Bronchial epithelial cell (primary cell): ENCODE data around the gene FBXO24. TPM values are rescaled to one million over a fixed set of nuclear protein-coding genes. Genes with fewer than 3 reads are reported as not detected.
"Not testable (repeated sequence)": the region's sequence is repeated elsewhere in the genome, so short reads cannot be mapped to it uniquely, and the experiment has no call there.

Experiments
- DNase-seq: peaks from one replicate; pipeline ENCODE4 v3.0.0-alpha.2; 2010; ENCODE audit warnings: low read depth
- FAIRE-seq: peaks from 2 replicates; lab custom pipeline; 2011; peaks lifted over from hg19 to GRCh38; lab: Jason Lieb, UNC
- H3K27me3 ChIP-seq: 2 replicates; pipeline ENCODE4 v1.5.1; 2011; ENCODE audit warnings: low read length; ENCODE audit not compliant: control insufficient read depth, insufficient read depth
- H3K36me3 ChIP-seq: 2 replicates; pipeline ENCODE4 v1.5.1; 2011; ENCODE audit warnings: low read length; ENCODE audit not compliant: control insufficient read depth, insufficient read depth
- H3K4me3 ChIP-seq: 2 replicates; pipeline ENCODE4 v1.5.1; 2011; ENCODE audit warnings: mild to moderate bottlenecking, low read depth, low read length, control low read depth
- CTCF ChIP-seq: IDR thresholded peaks from 2 replicates; pipeline ENCODE4 v1.5.1; 2011; ENCODE audit warnings: mild to moderate bottlenecking, moderate library complexity, low read length, control low read depth, inconsistent platforms; ENCODE audit not compliant: insufficient read depth, severe bottlenecking
- total RNA-seq: library from RNA; depleted of rRNA; stranded (reverse); fragments of >200 nt; gene quantifications from 2 replicates; pipeline ENCODE4 v1.2.1, GENCODE V29; 2014

The FBXO24 gene
- total RNA-seq, 1 donor from 2014 or later, result 0.53 TPM

GRCh38 chr7:100546926-100547800 is 39.0 kb upstream of the FBXO24 start:
- Histone ChIP-seq H3K36me3 (no peaks in the 10 kb centered on the region), H3K4me3 (no peak overlapping the region), H3K27me3 (no peaks in the 10 kb centered on the region)
- FAIRE-seq, result no peak
- TF ChIP-seq CTCF, result no peak
- DNase-seq, result no peak

- no peak for DNase-seq
- Histone ChIP-seq H3K4me3 (no peak overlapping the region), H3K27me3 (no peaks in the 10 kb centered on the region), H3K36me3 (no peaks in the 10 kb centered on the region)
- no peak for TF ChIP-seq CTCF
- no peak for FAIRE-seq
These were observed 38.3 kb upstream of the FBXO24 start for GRCh38 chr7:100547872-100548271.

GRCh38 chr7:100548446-100548845 is 37.7 kb upstream of the FBXO24 start:
- not testable (repeated sequence) for FAIRE-seq, H3K36me3 ChIP-seq, DNase-seq, H3K4me3 ChIP-seq, H3K27me3 ChIP-seq

GRCh38 chr7:100552532-100552931 is 33.6 kb upstream of the FBXO24 start:
- H3K27me3 ChIP-seq, result no peaks in the 10 kb centered on the region
- TF ChIP-seq CTCF, result no peak
- H3K36me3 ChIP-seq, result peaks cover 2% of the 10 kb centered on the region
- FAIRE-seq (no peak), DNase-seq (no peak)
- no peak overlapping the region for H3K4me3 ChIP-seq

- Histone ChIP-seq H3K27me3 (no peaks in the 10 kb centered on the region), H3K36me3 (peaks cover 2% of the 10 kb centered on the region), H3K4me3 (no peak overlapping the region)
- TF ChIP-seq CTCF, result no peak
- FAIRE-seq (no peak), DNase-seq (no peak)
These were observed 33.1 kb upstream of the FBXO24 start for GRCh38 chr7:100553032-100553431.

- no peak for FAIRE-seq
- Histone ChIP-seq H3K36me3 (peaks cover 2% of the 10 kb centered on the region), H3K27me3 (no peaks in the 10 kb centered on the region), H3K4me3 (no peak overlapping the region)
- no peak for DNase-seq
- no peak for TF ChIP-seq CTCF
These were observed 30.4 kb upstream of the FBXO24 start for GRCh38 chr7:100555701-100556100.
